ENCODE data around the gene FAM168A.

DNA sequence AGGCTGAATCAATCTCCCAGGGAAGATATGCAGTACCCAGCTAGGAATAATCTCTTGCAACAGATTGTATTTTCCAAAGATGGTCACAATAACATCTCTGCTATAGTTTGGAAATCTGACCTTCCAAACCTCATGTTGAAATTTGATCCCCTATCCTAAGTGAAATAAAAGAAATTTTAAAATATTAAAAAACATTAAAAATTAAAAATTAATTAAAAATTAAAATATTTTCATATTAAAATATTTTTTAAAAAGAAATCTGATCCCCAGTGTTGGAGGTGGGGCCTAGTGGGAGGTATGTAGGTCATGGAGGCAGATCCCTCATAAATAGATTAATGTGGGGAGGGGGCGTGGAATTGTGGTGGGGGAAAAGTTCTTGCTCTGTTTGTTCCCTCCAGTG is 79.7 kb downstream of the FAM168A start:
- TF ChIP-seq POLR2A (IDR thresholded peaks at IDR 0.05), result no peak
- TF ChIP-seq, protein P1, sequence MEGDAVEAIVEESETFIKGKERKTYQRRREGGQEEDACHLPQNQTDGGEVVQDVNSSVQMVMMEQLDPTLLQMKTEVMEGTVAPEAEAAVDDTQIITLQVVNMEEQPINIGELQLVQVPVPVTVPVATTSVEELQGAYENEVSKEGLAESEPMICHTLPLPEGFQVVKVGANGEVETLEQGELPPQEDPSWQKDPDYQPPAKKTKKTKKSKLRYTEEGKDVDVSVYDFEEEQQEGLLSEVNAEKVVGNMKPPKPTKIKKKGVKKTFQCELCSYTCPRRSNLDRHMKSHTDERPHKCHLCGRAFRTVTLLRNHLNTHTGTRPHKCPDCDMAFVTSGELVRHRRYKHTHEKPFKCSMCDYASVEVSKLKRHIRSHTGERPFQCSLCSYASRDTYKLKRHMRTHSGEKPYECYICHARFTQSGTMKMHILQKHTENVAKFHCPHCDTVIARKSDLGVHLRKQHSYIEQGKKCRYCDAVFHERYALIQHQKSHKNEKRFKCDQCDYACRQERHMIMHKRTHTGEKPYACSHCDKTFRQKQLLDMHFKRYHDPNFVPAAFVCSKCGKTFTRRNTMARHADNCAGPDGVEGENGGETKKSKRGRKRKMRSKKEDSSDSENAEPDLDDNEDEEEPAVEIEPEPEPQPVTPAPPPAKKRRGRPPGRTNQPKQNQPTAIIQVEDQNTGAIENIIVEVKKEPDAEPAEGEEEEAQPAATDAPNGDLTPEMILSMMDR (IDR thresholded peaks at IDR 0.05), result no peak

Measured in Peyer's patch (tissue), 4 donors.